OCI-M1 (cell line): ENCODE results near the gene ACLY.

Experiments
- DNase-seq: peaks from one replicate; lab custom pipeline; 2025; lab: John Stamatoyannopoulos, UW

The ACLY gene

DNA sequence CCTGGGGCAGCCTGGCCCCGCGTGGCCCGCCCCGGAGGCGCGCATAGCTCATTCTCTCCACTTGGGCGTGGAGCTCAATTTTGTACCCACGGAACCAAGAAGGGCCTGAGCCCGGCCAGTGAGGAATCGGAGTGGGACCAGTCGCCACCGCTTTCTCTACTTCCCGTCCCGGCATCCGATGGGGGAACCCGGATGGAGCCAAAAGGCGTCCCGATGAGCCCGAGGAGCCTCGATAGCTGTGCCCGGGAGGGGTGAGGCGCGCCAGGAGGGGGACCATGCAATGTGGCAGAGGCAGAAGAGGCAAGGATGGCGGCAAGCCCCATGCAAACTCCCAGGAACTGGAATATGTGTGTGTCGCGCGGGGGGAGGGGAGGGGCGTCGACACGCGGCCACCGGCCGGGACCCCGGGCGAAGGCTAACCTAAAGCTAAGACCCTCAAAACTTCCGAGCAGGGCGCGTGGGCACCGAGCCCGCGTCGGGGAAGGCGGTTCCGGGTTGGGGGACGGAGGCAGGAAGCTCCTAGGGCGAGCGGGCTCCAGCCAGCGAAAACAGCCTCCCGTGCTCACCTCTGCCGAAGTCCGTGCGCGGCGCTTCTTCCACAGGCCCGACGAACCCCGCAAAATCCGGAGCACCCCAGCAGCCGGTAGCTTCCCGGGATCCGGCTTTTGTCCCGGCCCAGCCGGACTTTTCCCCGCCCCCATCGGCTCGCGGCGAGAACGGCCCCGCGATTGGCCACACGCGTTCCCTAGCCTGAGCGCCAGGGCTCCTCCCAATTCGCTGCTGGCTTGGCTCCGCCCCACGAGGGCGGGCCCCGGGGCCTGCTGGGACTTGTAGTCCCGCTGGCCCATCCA is at the start of gene ACLY:
ACLY (minus strand) TSS at position 638 of the 851 bp plus-strand sequence. CDS start 5,078 bp downstream, outside the sequence.
- peak; percentile 98 for DNase-seq

GRCh38 chr17:41967921-41968578 is 49.3 kb upstream of the ACLY start:
- DNase-seq, result no peak

DNA sequence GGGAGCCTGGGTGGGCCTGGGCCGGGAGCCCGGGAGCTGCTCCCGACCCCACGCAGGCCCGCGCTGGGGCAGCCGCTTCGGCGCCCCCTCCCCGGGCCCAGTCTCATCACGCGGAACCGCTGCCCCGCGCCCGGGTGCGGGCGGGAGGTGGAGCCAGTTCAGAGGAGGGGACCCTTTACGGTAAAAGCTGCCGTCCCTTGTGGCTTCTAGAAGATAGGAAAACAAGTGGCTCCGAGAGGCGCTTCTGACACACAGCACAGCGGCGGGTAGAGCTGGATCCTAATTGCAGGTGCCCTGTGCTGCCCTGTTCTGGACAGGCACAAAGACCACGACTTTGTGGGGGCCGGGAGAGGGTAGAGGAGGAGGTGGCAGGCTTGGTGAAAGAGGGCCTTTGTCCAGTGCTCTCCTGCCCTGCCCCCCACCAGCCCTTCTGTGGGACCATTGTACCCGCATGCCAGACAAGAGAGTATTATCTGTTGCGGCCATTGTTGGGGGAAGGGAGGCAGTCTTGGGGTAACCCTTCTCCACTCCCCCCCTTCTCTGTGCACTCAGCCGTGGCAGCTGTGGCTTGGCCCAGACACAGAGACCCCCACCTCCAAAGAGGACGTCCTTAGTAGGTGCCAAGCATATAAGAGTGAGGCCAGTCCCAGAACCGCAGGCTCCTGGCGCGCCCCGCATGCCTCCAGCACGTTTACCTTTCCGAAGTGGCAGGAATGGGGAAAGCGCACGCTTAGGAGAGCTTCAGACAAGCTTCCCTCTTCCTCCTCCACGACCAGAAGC is 48.6 kb upstream of the ACLY start:
- peak; percentile 49 for DNase-seq

- peak; percentile 93 for DNase-seq
These were observed 47.9 kb upstream of the ACLY start, which contains the start of gene CNP for GRCh38 chr17:41966463-41967140. Gene CNP (plus strand): TSS chr17:41966795. CDS start chr17:41966885, 90 bp downstream.

- peak; percentile 44 for DNase-seq
These were observed 47.1 kb upstream of the ACLY start for GRCh38 chr17:41965694-41966462.

- peak; percentile 78 for DNase-seq
These were observed 44.1 kb upstream of the ACLY start for GRCh38 chr17:41962768-41963434.

DNA sequence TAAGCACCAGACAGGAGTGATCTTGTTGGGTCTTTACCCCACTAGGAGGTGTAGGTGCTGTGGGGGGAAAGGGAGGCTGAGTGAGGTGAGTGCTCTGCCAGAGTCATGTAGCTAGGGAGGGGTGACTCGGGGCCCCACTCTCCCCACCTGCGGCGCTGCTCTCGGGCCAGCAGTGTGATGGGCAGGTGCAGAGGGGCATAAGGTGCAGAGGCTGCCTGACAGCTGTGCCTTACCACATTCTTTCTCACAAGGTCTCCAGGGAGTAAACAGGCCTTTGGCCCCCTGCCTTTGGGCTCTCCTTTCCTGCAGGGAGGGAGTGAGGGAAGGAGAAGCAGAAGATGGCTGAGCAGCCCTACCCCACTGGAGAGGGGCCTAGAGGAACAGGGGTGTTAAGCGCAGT is 43.4 kb upstream of the ACLY start:
- DNase-seq, result no peak

DNA sequence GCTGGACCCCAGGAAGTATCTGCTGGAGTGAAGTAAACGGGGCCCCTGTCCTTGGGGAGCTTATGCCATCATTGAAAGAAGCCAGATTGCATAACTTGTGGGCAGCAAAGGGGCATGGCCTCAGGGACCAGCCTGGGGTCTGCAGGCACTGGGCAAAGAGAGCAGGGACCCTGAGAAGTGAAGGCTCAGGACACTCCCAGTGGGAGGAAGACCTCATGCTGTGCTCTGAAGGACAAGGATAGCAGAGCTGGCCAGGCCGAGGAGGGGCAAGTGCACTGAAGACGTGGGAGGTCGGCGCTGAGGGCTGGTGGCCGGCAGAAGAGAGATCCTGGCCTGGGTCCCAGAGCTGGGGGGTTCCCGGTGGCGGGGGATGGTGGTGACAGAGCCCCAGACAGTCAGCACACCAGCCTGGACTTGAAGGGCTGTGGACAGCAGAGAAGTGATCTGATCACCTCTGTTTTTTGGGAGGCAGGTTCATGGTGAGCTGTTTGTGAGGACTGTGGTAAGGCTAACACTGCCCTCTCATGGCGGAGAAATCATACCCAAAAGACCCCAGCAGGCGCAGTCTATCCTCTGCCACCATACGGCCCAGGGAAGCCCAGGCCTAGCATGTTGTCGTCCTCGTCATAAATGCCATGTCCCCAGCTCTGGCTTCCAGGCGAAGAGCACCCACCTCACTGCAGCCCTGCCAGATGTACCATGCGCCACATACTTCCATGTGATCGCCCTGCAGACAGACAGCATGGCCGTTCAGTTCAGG is 40.8 kb upstream of the ACLY start:
- DNase-seq, result peak; percentile 69

GRCh38 chr17:41959030-41959335 is 40.2 kb upstream of the ACLY start:
- no peak for DNase-seq

- no peak for DNase-seq
These were observed 39.2 kb upstream of the ACLY start for GRCh38 chr17:41957869-41958439.

DNA sequence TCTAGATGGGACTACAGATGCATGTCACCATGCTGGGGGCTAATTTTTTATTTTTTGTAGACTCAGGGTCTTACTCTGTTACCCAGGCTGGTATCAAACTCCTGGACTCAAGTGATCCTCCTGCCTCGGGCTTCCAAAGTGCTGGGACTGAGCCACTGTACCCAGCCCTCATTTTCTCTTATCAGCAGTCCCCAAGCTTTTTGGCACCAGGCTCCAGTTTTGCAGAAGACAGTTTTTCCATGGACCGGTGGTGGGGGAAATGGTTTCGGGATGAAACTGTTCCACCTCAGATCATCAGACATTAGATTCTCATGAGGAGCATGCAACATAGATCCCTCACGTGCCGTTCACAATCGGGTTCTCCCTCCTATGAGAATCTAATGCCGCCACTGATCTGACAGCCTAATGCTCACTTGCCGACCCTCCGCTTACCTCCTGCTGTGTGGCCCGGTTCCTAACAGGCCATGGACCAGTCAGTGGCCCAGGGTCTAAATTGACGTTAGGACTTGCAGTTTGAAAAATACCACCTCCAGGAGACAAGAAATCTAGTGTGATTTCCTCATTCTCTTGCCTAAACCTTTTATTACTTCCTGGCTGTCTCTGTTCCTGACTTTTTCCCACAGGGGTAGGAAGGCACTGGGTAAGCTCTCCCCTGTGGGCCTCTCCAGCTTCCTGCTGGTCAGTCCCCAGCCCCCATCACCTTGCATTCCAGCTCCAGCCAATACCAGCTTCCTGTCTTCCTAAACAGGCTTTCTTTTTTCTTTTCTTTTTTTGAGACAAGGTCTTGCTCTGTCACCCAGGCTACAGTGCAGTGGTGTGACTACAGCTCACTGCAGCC is 38.5 kb upstream of the ACLY start:
- DNase-seq, result no peak

GRCh38 chr17:41956522-41956921 is 37.8 kb upstream of the ACLY start:
- DNase-seq, result no peak

DNA sequence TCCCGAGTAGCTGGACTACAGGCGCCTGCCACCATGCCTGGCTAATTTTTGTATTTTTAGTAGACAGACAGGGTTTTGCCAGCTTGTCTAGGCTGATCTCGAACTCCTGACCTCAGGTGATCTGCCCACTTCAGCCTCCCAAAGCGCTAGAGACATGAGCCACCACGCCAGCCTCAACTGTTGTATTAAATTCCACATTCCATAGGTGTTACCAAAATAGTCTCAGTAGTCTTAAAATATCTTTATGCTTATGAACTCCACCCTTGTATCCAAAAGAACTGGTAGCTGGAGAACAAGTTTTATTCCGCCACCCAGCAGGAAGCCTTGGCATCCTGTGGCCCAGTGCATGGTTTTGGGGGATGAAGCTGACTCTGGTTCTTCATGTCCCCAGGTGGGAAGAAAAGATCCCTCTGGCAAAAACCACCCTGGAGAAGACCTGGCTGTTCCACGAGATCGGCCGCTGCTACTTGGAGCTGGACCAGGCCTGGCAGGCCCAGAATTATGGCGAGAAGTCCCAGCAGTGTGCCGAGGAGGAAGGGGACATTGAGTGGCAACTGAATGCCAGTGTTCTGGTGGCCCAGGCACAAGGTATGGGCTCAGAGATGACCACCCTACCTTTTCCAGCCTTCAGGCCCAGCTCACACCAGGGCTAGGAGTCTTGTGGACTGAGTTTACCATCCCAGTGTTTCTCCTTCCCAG is 30.2 kb upstream of the ACLY start:
- DNase-seq, result no peak

- DNase-seq, result no peak
These were observed 26.2 kb upstream of the ACLY start for GRCh38 chr17:41944943-41945342.

DNA sequence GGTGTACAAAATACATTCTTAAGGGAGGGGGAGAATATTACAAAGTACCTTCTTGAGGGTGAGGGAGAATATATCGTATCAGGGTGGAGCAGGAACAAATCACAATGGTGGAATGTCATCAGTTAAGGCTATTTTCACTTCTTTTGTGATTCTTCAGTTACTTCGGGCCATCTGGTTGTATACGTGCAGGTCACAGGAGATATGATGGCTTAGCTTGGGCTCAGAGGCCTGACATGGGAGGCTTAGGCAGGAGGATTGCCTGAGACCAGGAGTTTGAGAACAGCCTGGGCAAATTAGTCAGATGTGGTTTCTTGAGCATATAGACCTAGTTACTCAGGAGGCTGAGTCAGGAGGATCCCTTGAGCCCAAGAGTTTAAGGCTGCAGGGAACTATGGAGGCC is 24.7 kb upstream of the ACLY start:
- DNase-seq, result no peak

- DNase-seq, result no peak
These were observed 24.0 kb upstream of the ACLY start for GRCh38 chr17:41942626-41943373.

GRCh38 chr17:41941168-41941567 is 22.4 kb upstream of the ACLY start:
- no peak for DNase-seq
